IPS-18a (cell line): ENCODE results near the gene TMTC3.

Source experiments
- H3K27ac ChIP-seq: one replicate; pipeline ENCODE4 v1.5.1; 2013; ENCODE audit warnings: low read length
- H3K27me3 ChIP-seq: one replicate; pipeline ENCODE4 v1.6.1; 2013; ENCODE audit warnings: mild to moderate bottlenecking, low read length; ENCODE audit not compliant: control insufficient read depth, insufficient read depth
- H3K36me3 ChIP-seq: one replicate; pipeline ENCODE4 v1.6.1; 2013; ENCODE audit warnings: low read depth, low read length; ENCODE audit not compliant: control insufficient read depth
- H3K4me1 ChIP-seq: one replicate; pipeline ENCODE4 v1.6.1; 2013; ENCODE audit warnings: low read depth, low read length; ENCODE audit not compliant: control insufficient read depth
- H3K4me3 ChIP-seq: one replicate; pipeline ENCODE4 v1.5.1; 2013; ENCODE audit warnings: low read length
- H3K9ac ChIP-seq: one replicate; pipeline ENCODE4 v1.6.1; 2013; ENCODE audit warnings: mild to moderate bottlenecking, low read length, moderate library complexity
- H3K9me3 ChIP-seq: one replicate; pipeline ENCODE4 v1.6.1; 2013; ENCODE audit warnings: low read depth, low read length; ENCODE audit not compliant: control insufficient read depth

TMTC3 gene

DNA sequence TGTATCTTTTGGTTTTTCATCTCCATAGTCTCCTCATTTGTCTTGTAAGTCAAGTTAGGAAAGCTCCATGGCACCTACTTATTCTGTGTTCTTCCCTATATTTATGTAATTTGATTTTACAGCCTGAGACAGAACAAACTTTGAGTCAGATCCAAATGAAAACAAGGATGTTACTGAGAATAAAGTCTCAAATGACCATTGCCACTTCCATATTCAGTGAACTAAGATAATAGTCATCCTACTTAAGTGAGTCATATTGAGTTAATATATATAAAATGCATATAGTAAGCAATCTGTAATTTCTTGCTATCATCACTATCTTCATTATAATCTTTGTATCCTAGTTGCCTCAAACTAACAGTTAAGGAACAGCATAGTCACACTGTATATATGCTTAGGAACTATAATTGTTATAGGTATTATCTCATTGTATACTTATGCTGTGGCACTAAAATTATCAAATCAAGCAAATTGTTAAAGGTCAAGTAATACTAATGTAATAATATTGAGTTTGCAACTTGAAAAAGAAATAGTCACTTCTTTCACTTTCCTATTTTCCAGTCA is 30.8 kb downstream of the TMTC3 start:
- Histone ChIP-seq H3K4me3 (no peak overlapping the region), H3K9me3 (no peaks in the 10 kb centered on the region), H3K36me3 (peaks cover 26% of the 10 kb centered on the region)

DNA sequence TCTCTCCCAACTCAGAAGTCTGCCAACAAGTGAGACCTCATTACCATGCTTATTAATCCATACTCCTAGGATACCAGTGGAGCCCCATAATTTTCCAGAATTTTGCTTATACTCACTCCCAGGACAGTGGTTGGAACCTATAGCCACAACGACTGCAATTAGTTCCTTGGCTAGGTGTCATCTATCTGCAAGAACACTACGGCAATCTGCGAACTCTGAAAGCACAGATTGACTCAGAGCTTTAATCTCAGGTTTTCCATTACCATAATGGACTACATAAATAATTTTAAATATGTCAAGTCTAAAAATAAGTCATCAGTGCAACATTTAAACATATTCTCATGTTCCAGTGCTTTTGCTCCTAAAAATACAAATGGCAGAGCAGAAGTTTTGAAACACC is 33.4 kb downstream of the TMTC3 start:
- Histone ChIP-seq H3K4me1 (no peaks in the 10 kb centered on the region), H3K36me3 (peaks cover 24% of the 10 kb centered on the region)

More for the DNA sequence above, 30.8 kb downstream of the TMTC3 start:
- H3K9ac ChIP-seq: no peak overlapping the region
- no peaks in the 10 kb centered on the region for H3K4me1 ChIP-seq
- no peaks in the 10 kb centered on the region for H3K27me3 ChIP-seq
- no peak overlapping the region for H3K27ac ChIP-seq

DNA sequence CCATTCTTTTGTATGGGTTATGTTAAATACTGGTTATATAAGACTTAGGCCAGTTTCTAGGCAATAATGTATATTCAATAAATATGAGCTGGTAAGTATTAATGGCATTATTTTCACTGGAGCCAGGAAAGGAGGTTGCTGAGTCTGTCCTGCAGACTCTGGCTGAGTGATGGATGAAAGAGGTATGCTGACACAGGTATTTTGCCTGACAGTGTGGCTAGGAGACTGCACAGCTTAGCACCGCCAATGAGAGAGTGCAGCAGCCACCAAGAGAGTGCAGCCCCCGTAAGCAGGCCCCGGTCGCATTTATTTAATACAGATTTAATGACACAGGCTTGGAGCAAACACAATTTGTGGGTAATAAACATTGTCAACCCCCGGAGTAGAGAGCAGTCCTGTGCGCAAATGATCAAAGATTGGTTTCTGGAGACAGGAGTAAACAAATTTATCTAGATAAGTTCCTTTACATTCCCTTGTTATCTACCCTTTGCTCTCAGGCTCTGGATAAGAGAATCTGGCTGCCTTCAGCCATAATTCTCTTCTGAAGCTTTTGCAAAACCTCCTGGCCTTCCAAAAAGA is 37.4 kb downstream of the TMTC3 start:
- no peaks in the 10 kb centered on the region for H3K4me1 ChIP-seq
- H3K36me3 ChIP-seq: peaks cover 9% of the 10 kb centered on the region
- no peaks in the 10 kb centered on the region for H3K9me3 ChIP-seq
- H3K9ac ChIP-seq: no peak overlapping the region
- H3K4me3 ChIP-seq: no peak overlapping the region
- H3K27me3 ChIP-seq: no peaks in the 10 kb centered on the region
- no peak overlapping the region for H3K27ac ChIP-seq

More for the DNA sequence above, 33.4 kb downstream of the TMTC3 start:
- H3K9me3 ChIP-seq: no peaks in the 10 kb centered on the region
- no peak overlapping the region for H3K4me3 ChIP-seq
- no peaks in the 10 kb centered on the region for H3K27me3 ChIP-seq
- no peak overlapping the region for H3K27ac ChIP-seq
- no peak overlapping the region for H3K9ac ChIP-seq

DNA sequence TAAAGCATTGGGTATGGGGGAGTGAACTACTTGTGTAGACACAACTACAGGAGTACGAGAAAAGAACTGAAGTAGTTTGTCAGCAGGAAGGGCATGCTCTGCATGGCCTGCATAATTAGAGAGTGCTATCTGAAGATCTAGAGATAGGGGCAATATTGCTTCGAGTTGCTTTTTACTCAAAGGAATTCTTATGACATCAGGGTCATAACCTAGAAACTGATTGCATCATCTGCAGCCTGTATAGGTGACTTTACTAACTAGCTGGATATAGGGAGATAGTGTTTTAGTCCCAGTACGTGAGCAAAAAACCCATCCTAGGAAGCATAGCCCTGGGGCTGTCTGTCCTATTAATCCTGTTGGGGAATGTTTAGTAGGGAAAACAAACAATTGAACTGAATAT is 39.8 kb downstream of the TMTC3 start:
- no peak overlapping the region for H3K4me3 ChIP-seq
- H3K9me3 ChIP-seq: no peaks in the 10 kb centered on the region
- no peak overlapping the region for H3K9ac ChIP-seq
- peaks cover 3% of the 10 kb centered on the region for H3K36me3 ChIP-seq
- no peak overlapping the region for H3K27ac ChIP-seq
- H3K27me3 ChIP-seq: no peaks in the 10 kb centered on the region
- H3K4me1 ChIP-seq: no peaks in the 10 kb centered on the region

DNA sequence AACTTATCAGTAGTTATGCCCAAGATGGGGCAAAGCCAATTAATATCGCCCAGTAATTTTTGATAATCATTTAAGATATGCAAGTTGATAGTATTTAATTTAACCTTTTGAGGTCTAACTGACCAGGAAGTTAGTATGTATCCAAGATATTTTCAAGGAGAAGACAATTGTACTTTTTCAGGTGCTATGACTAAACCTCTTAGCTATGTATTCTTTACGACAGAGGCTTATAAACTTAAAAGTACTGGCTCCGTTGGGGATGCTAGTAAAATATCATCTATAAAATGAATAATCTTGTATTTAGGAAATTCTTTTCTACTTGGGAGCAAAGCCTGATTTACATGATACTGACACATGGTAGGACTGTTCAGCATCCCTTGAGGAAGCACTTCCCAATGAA is 40.3 kb downstream of the TMTC3 start:
- Histone ChIP-seq H3K9ac (no peak overlapping the region), H3K4me3 (no peak overlapping the region), H3K36me3 (peaks cover 3% of the 10 kb centered on the region), H3K27me3 (no peaks in the 10 kb centered on the region), H3K9me3 (no peaks in the 10 kb centered on the region), H3K27ac (no peak overlapping the region), H3K4me1 (no peaks in the 10 kb centered on the region)

DNA sequence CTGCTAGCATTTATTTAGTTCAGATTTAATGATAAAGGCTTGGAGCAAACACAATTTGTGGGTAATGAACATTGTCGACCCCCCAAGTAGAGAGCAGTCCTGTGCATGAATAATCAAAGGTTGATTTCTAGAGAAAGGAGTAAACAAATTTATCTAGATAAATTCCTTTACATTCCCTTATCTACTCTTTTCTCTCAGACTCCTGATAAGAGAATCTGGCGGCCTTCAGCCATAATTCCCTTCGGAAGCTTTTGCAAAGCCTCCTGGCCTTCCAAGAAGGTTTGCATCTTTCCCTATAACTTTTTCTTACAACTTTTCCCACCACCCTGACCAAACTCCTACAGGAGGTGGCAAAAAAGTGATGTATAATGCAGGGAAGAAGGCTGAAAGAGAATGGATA is 42.1 kb downstream of the TMTC3 start:
- Histone ChIP-seq H3K36me3 (no peaks in the 10 kb centered on the region), H3K4me1 (no peaks in the 10 kb centered on the region), H3K27me3 (no peaks in the 10 kb centered on the region), H3K9me3 (no peaks in the 10 kb centered on the region), H3K27ac (no peak overlapping the region), H3K9ac (no peak overlapping the region), H3K4me3 (no peak overlapping the region)

DNA sequence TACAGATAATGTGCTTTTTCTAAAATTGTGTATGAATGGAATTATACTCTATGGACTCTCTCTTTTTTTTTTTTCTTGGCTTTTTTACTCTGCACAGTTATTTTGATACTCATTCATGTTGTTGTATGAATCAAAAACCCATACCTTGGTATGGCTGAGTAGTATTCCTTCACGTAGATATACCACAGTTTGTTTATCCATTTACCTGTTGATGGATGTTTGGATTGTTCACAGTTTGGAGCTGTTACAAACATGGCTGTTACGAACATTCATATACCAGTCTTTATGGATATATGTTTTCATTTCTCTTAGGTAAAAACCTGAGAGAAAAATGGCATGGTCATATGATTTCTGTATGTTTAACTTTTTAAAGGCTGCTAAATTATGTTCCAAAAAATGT is 43.2 kb downstream of the TMTC3 start:
- Histone ChIP-seq H3K9ac (no peak overlapping the region), H3K27me3 (no peaks in the 10 kb centered on the region), H3K27ac (no peak overlapping the region), H3K4me1 (no peaks in the 10 kb centered on the region), H3K9me3 (no peaks in the 10 kb centered on the region), H3K36me3 (no peaks in the 10 kb centered on the region), H3K4me3 (no peak overlapping the region)

DNA sequence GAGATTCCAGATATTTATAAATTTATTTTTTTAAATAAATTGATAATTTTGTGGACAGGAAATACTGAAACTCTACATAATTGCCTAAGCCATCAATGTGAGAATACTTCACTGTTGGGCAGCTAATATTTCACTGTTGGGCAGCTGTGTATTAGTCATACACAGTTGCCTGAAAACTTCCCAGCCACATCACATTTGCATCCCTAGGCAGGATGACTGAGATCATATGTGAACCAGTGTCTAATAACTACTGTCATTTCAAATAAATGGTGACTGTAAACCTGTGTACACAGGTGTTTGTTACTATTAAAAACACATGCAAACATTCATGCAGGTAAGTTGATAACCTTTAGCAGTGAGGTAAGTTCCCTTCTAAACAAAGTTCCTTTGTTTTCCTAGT is 43.9 kb downstream of the TMTC3 start:
- Histone ChIP-seq H3K9me3 (no peaks in the 10 kb centered on the region), H3K4me1 (no peaks in the 10 kb centered on the region), H3K27ac (no peak overlapping the region), H3K27me3 (no peaks in the 10 kb centered on the region), H3K9ac (no peak overlapping the region), H3K36me3 (peaks cover 2% of the 10 kb centered on the region), H3K4me3 (no peak overlapping the region)

DNA sequence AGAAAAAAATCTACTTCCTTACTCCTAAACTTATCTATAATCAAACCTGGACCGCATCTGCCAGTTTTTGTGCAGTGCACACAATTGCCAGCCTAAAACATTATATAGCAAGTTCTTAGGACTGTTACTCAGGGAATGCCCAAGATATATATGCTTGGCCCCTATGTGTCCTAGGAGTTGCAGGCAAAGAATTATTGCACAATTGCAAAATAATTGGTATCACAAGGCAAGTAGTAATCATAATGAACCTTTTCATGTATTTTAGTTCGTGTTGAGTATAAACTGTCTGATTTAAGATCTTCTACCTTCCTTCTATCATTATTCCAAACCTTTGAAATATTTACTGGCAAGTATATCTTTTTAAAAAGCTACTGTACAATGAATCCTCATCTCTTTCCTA is 45.5 kb downstream of the TMTC3 start:
- Histone ChIP-seq H3K27ac (no peak overlapping the region), H3K9me3 (no peaks in the 10 kb centered on the region), H3K36me3 (peaks cover 4% of the 10 kb centered on the region), H3K27me3 (no peaks in the 10 kb centered on the region), H3K4me1 (no peaks in the 10 kb centered on the region), H3K9ac (no peak overlapping the region), H3K4me3 (no peak overlapping the region)

DNA sequence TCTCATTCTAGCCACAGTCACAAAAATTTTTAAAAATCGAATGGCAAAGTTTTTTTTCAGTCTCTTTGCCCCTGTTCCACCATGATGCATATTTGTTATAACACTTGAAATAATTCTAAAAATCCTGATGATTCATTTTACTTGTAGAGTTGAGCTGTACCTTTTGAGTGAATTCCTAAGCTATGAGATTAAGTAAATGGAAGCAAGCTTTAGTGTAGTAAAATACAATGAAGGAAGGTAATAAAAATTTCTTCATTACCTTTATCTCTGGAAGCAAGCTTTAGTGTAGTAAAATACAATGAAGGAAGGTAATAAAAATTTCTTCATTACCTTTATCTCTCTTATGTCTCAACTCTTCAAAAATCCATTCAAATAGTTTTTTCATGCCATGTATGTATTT is 46.1 kb downstream of the TMTC3 start:
- Histone ChIP-seq H3K4me1 (no peaks in the 10 kb centered on the region), H3K9ac (no peak overlapping the region), H3K4me3 (no peak overlapping the region), H3K9me3 (no peaks in the 10 kb centered on the region), H3K27ac (no peak overlapping the region), H3K36me3 (peaks cover 4% of the 10 kb centered on the region), H3K27me3 (no peaks in the 10 kb centered on the region)

DNA sequence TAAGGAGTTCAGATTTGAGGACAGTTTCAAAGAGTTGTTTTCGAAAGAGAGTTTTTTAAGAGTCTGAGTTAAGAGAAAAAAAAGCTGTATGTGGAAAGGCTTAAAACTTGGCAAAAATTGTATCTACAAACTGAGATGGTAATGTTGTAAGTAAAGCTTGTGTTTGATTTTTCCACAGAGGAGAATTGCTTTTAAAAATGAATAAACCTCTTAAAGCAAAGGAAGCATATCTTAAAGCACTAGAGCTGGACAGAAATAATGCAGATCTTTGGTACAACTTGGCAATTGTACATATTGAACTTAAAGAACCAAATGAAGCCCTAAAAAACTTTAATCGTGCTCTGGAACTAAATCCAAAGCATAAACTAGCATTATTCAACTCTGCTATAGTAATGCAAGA is 50.3 kb downstream of the TMTC3 start:
- H3K27ac ChIP-seq: no peak overlapping the region
- no peaks in the 10 kb centered on the region for H3K27me3 ChIP-seq
- no peak overlapping the region for H3K9ac ChIP-seq
- H3K4me3 ChIP-seq: no peak overlapping the region
- no peaks in the 10 kb centered on the region for H3K4me1 ChIP-seq
- no peaks in the 10 kb centered on the region for H3K9me3 ChIP-seq
- peaks cover 10% of the 10 kb centered on the region for H3K36me3 ChIP-seq

DNA sequence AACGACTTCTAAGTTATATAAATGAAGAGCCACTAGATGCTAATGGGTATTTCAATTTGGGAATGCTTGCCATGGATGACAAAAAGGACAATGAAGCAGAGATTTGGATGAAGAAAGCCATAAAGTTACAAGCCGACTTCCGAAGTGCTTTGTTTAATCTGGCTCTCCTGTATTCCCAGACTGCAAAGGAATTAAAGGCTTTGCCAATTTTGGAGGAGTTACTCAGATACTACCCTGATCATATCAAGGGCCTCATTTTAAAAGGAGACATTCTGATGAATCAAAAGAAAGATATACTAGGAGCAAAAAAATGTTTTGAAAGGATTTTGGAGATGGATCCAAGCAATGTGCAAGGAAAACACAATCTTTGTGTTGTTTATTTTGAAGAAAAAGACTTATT is 52.8 kb downstream of the TMTC3 start:
- Histone ChIP-seq H3K27me3 (no peaks in the 10 kb centered on the region), H3K9me3 (no peaks in the 10 kb centered on the region), H3K27ac (no peak overlapping the region), H3K9ac (no peak overlapping the region), H3K4me3 (no peak overlapping the region), H3K4me1 (no peaks in the 10 kb centered on the region), H3K36me3 (peaks cover 10% of the 10 kb centered on the region)
